Mammary epithelial cell (primary cell): ENCODE measurements around the gene INAVA.

Source experiments
- EZH2 ChIP-seq: IDR thresholded peaks from 2 replicates; pipeline ENCODE4 v1.6.1; 2012; ENCODE audit warnings: low read length, inconsistent platforms, borderline replicate concordance
- TF ChIP-seq, protein P1 (sequence below), 2 donors: IDR thresholded peaks in 1 of 2; conservative IDR thresholded peaks in 1 of 2; 2 replicates each; pipeline ENCODE4 v1.5.1; 2011 to 2012; ENCODE audit warnings: inconsistent platforms in 2 of 2, low read length in 2 of 2, mild to moderate bottlenecking in 2 of 2, control low read depth in 1 of 2, low read depth in 1 of 2; ENCODE audit not compliant: insufficient read depth in 1 of 2; ENCODE audit errors: extremely low read depth in 1 of 2

DNA sequence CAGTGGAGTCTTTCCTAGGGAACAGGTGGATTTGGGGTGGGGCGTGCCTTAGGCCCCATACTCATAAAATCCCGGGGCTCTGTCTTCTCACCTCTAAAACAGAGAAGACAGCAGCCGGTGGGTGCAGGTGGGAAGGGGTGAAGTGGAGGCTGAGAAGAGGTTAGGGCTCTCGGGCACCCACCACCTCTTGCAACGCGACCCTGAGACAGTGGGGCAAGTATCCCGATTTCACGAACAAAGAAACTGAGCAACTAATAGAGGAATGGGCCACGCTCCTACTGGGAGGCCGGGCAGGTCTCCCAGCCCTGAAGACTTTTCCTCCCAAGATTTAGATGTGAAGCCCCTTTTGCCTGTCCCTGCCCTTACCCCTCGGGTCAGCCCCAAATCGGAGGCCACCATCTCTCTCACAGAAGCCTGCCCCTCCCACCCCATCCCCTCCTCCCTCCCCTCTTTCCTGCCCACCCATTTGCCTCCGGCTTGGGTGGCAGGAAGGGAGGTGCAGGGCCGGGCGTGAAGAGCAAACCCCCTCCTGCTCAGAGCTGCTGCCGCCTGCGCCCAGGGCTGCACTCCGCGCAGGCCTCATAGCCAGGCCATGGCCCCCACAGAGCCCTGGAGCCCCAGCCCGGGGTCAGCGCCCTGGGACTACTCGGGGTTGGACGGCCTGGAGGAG, 22.1 kb upstream of the INAVA start, which contains the start of gene GPR25:
- TF ChIP-seq, protein P1, sequence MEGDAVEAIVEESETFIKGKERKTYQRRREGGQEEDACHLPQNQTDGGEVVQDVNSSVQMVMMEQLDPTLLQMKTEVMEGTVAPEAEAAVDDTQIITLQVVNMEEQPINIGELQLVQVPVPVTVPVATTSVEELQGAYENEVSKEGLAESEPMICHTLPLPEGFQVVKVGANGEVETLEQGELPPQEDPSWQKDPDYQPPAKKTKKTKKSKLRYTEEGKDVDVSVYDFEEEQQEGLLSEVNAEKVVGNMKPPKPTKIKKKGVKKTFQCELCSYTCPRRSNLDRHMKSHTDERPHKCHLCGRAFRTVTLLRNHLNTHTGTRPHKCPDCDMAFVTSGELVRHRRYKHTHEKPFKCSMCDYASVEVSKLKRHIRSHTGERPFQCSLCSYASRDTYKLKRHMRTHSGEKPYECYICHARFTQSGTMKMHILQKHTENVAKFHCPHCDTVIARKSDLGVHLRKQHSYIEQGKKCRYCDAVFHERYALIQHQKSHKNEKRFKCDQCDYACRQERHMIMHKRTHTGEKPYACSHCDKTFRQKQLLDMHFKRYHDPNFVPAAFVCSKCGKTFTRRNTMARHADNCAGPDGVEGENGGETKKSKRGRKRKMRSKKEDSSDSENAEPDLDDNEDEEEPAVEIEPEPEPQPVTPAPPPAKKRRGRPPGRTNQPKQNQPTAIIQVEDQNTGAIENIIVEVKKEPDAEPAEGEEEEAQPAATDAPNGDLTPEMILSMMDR (conservative IDR thresholded peaks at IDR 0.05 in 1 of 2, IDR thresholded peaks at IDR 0.05 in 1 of 2; ENCODE audit: extremely low read depth in 1 of 2, insufficient read depth in 1 of 2, low read depth in 1 of 2, low read length in 2 of 2) = no peak
- no peak for TF ChIP-seq EZH2
